OCI-LY3 (cell line): ENCODE data around the gene CNPY4.

ENCODE experiments used
- CTCF ChIP-seq: fragments of 200-600, 300-600 bp; sonication (generic); IDR thresholded peaks from 2 replicates; pipeline ENCODE4 v1.5.1; 2014; ENCODE audit warnings: antibody characterized with exemption, low read length, low read depth
- EZH2phosphoT487 ChIP-seq: fragments of 200-600 bp; shearing (Covaris generic); IDR thresholded peaks from 2 replicates; pipeline ENCODE4 v1.6.1; 2018; ENCODE audit warnings: antibody characterized with exemption, mixed run types, low read depth

GRCh38 chr7:100122568-100122967, 3.1 kb downstream of the CNPY4 start:
- TF ChIP-seq CTCF, result no peak
- no peak for TF ChIP-seq EZH2phosphoT487
